ENCODE results near the gene ENTPD1. TPM values are rescaled to one million over a fixed set of nuclear protein-coding genes. Genes with fewer than 3 reads are reported as not detected.
"Not testable (repeated sequence)": the region's sequence is repeated elsewhere in the genome, so short reads cannot be mapped to it uniquely, and the experiment has no call there.

ENTPD1 gene
- total and polyA plus RNA-seq, 4 experiments from 2014 or later, result 1.2 to 1.9 (median 1.6) TPM

GRCh38 chr10:95896071-95896850, 140.3 kb downstream of the ENTPD1 start:
- peaks cover 53 to 77% of the 10 kb centered on the region in 2 donors for H3K36me3 Mint-ChIP-seq

DNA sequence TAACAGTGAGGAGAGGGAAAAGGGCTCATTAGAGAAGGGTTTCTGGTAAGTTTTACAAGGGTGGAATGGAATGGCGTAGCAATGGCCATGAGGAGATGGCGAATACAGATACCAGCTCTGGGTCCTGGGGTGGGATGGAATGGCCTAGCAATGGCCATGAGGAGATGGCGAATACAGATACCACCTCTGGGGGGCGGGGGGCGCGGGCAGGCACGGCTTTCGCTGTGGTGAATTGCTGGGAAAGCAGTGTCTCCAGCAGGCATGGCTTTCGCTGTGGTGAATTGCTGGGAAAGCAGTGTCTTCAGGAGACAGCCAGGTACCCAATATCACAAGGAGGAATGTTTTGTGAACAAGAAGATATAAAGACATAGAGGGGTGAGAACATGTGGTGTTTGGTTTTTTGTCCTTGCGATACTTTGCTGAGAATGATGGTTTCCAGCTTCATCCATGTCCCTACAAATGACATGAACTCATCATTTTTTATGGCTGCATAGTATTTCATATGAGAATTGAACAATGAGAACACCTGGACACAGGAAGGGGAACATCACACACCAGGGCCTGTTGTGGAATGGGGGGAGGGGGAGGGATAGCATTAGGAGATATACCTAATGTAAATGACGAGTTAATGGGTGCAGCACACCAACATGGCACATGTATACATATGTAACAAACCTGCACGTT, 150.1 kb downstream of the ENTPD1 start:
- H3K4me3 ChIP-seq (ENCODE audit: low read length in 2 of 2); H3K9me3 Mint-ChIP-seq; H3K4me1 ChIP-seq (ENCODE audit: insufficient read depth, low read length); DNase-seq; H3K36me3 Mint-ChIP-seq; POLR2A ChIA-PET (ENCODE audit: partially characterized antibody); H3K9me3 ChIP-seq (ENCODE audit: control insufficient read depth in 1 of 2, low read length in 2 of 2); H3K36me3 ChIP-seq (ENCODE audit: insufficient read depth, low read length); H3K27ac ChIP-seq (ENCODE audit: low read depth, low read length); H3K27me3 Mint-ChIP-seq; H3K27me3 ChIP-seq (ENCODE audit: insufficient read depth, low read length): not testable (repeated sequence)
- H3K4me1 Mint-ChIP-seq, result peaks cover 8 to 15% (median 12%) of the 10 kb centered on the region in 4 donors
- H3K27ac Mint-ChIP-seq, result peak overlapping the region in 2 of 7 donors; percentile 18 to 48
- H3K4me3 Mint-ChIP-seq, result peak overlapping the region in 3 of 8 donors; percentile 26 to 67 (median 48)
- intact Hi-C loops (cut with micrococcal nuclease), result loop anchor here (5.0 kb wide), 1 partner anchor 136 kb away; the partner anchor contains the start of gene CCNJ
- CTCF ChIA-PET (ENCODE audit: partially characterized antibody), result interaction anchor here (1.3 to 2.6 kb wide), 3 partner anchors 65 to 213 kb away, joined by 3 to 19 read pairs (median 3); partner anchors contain the start of gene TCTN3

More at GRCh38 chr10:95896071-95896850, 140.3 kb downstream of the ENTPD1 start:
- Mint-ChIP-seq H3K9me3 (no peaks in the 10 kb centered on the region), H3K4me3 (no peak overlapping the region), H3K4me1 (no peaks in the 10 kb centered on the region), H3K27ac (peak overlapping the region in 1 of 7 donors; percentile 13), H3K27me3 (no peaks in the 10 kb centered on the region)
- Histone ChIP-seq H3K4me1 (ENCODE audit: insufficient read depth, low read length) (no peaks in the 10 kb centered on the region), H3K9me3 (ENCODE audit: control insufficient read depth in 1 of 2, low read length in 2 of 2) (no peaks in the 10 kb centered on the region), H3K27ac (ENCODE audit: low read depth, low read length) (no peak overlapping the region), H3K27me3 (ENCODE audit: insufficient read depth, low read length) (no peaks in the 10 kb centered on the region), H3K4me3 (ENCODE audit: low read length in 2 of 2) (no peak overlapping the region), H3K36me3 (ENCODE audit: insufficient read depth, low read length) (no peaks in the 10 kb centered on the region)
- intact Hi-C loops (cut with micrococcal nuclease), result no loop called here
- DNase-seq, result no peak
- ChIA-PET CTCF (ENCODE audit: partially characterized antibody) (no interaction called here), POLR2A (ENCODE audit: partially characterized antibody) (no interaction called here)

DNA sequence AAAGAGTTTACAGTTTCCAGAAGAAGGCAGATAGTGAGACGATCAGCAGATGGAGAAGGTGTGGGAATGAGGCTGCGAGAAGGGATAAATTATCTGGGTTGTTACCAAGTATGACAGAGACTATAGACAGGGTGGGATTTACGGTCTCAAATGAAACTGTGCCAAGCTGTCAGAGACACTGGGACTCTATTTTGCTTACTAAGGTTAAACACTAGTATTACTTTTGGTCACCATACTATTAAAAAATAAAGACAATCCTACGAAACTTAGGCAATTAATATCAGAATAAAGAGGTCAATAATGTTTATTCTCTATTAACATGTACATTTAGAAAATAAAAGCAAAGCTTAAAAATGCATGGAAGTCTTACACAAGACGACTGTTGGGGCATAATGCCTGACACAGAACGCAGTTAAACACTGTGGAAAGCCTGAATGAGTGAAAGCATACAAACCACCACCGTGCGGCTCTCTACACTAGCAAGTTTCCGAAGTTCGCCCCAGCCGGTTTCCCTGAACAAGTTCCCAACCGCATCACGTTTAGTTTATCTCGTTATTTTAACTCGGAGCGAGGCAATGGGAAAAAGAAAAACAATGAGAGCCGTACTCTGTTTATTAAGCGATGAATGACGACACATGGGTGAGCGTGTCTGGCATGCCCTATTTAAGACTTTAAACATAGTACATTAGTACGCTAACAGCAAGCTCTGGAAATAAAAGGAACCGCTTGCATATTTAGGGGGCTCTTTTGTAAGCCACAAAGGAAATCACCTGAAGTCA, 150.9 kb downstream of the ENTPD1 start:
- DNase-seq, result peak in 2 of 5 donors; percentile 22 to 39
- no peaks in the 10 kb centered on the region for H3K9me3 Mint-ChIP-seq
- no peaks in the 10 kb centered on the region for H3K4me1 ChIP-seq (ENCODE audit: insufficient read depth, low read length)
- POLR2A ChIA-PET (ENCODE audit: partially characterized antibody), result interaction anchor here (0.5 to 1.8 kb wide), 6 partner anchors 136 to 257 kb away, joined by 3 to 16 read pairs (median 5); partner anchors contain the start of genes CCNJ, TCTN3 and ZNF518A
- peaks cover 3% of the 10 kb centered on the region for H3K36me3 ChIP-seq (ENCODE audit: insufficient read depth, low read length)
- peak overlapping the region; percentile 91 to 96 (median 93) for H3K4me3 Mint-ChIP-seq
- peaks cover 8 to 15% (median 12%) of the 10 kb centered on the region in 4 donors for H3K4me1 Mint-ChIP-seq
- no peaks in the 10 kb centered on the region for H3K27me3 ChIP-seq (ENCODE audit: insufficient read depth, low read length)
- H3K9me3 ChIP-seq (ENCODE audit: control insufficient read depth in 1 of 2, low read length in 2 of 2), result no peaks in the 10 kb centered on the region
- peaks cover 0 to 4% of the 10 kb centered on the region in 2 donors for H3K36me3 Mint-ChIP-seq
- peak overlapping the region; percentile 76 to 90 (median 83) for H3K27ac Mint-ChIP-seq
- H3K27me3 Mint-ChIP-seq, result no peaks in the 10 kb centered on the region
- intact Hi-C loops (cut with micrococcal nuclease), result loop anchor here (1.0 to 5.0 kb wide), 4 partner anchors 135 to 346 kb away; partner anchors contain the start of genes CCNJ, SORBS1 and ZNF518A
- CTCF ChIA-PET (ENCODE audit: partially characterized antibody), result interaction anchor here (0.6 to 2.6 kb wide), 6 partner anchors 33 to 213 kb away, joined by 3 to 19 read pairs (median 3); partner anchors contain the start of gene TCTN3
- H3K27ac ChIP-seq (ENCODE audit: low read depth, low read length), result peak overlapping the region; percentile 58
- H3K4me3 ChIP-seq (ENCODE audit: low read length in 2 of 2), result peak overlapping the region; percentile 73 to 86

DNA sequence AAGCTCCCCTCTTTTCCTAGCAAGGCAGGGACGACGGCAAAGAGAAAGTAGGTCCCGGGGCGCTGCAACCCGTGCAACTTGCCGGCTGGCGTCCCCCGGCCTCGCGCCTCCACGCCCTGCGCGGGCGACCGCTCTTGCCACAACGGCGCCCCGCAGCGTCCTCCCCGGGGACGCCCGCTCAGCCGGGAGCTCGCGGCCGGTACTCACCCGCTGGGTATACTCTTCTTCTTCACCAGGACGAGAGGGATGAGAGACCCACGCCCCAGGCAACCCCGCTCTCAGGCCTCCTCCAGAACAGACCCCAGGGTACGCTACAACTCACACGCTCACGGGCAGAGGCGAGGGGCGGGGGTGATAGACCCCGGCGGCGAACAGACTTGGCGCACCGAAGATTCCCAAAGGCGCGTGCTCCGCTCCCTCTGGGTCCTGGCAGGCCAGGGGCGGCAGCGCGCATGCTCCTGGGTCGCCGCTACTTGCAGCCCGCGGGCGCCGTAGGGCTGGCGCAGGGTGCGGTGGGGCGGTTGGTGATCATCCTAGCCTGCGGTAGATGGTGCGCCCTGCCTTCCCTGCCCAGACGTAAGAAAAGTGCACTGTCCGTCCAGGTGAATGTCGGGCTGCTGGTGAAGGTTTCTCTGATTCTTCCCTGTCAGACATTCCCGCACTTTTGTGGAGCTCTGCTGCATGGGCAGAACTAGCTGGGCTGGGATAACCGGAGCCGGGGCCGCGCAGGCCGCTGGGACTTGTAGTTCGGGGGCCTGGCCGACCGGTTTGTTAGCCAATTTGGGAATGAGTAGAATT, 151.7 kb downstream of the ENTPD1 start, which contains the start of gene CC2D2B:
Gene CC2D2B, plus strand, starts transcription at position 520 of the 798 bp plus-strand sequence. CDS start 3,349 bp downstream, outside the sequence.
- Histone ChIP-seq H3K36me3 (ENCODE audit: insufficient read depth, low read length) (peaks cover 3% of the 10 kb centered on the region), H3K4me3 (ENCODE audit: low read length in 2 of 2) (peak within 1 kb of the TSS; percentile 73 to 86)

DNA sequence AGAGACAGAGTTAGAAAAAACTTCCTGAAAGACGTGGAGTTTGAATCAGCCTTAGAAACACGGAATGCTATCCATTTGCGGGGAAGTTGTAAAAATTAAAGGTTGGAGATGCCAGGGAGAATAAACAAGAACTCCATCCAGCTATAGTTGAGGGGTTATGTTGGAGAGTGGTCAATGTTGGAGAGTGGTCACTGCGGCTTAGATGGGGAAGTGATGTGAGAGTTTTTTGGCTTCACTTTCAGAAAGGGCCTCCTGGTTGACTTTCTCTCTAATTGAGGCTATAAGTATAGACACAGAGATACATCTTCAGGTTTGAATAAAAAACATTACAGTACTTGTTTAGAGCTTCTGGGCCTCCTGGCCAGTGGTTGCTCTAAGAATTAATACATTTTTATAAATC, 152.5 kb downstream of the ENTPD1 start:
- H3K9me3 ChIP-seq (ENCODE audit: control insufficient read depth in 1 of 2, low read length in 2 of 2), result no peaks in the 10 kb centered on the region
- Mint-ChIP-seq H3K27ac (peak overlapping the region in 2 of 7 donors; percentile 76 to 89), H3K36me3 (peaks cover 0 to 3% of the 10 kb centered on the region in 2 donors), H3K4me1 (peaks cover 8 to 15% (median 12%) of the 10 kb centered on the region in 4 donors), H3K4me3 (peak overlapping the region; percentile 63 to 96 (median 92)), H3K27me3 (no peaks in the 10 kb centered on the region), H3K9me3 (no peaks in the 10 kb centered on the region)
- DNase-seq, result no peak
- no peaks in the 10 kb centered on the region for H3K4me1 ChIP-seq (ENCODE audit: insufficient read depth, low read length)
- no peaks in the 10 kb centered on the region for H3K27me3 ChIP-seq (ENCODE audit: insufficient read depth, low read length)
- no peaks in the 10 kb centered on the region for H3K36me3 ChIP-seq (ENCODE audit: insufficient read depth, low read length)
- ChIA-PET CTCF (ENCODE audit: partially characterized antibody) (interaction anchor here (2.6 kb wide), 1 partner anchor 215 kb away, joined by 19 read pairs; the partner anchor contains the start of gene TCTN3), POLR2A (ENCODE audit: partially characterized antibody) (interaction anchor here (1.3 to 1.8 kb wide), 3 partner anchors 135 to 222 kb away, joined by 3 to 16 read pairs (median 9); partner anchors contain the start of genes CCNJ and ZNF518A)
- no peak overlapping the region for H3K4me3 ChIP-seq (ENCODE audit: low read length in 2 of 2)
- intact Hi-C loops (cut with micrococcal nuclease), result loop anchor here (2.0 to 5.0 kb wide), 2 partner anchors 134 to 182 kb away; partner anchors contain the start of gene CCNJ
- no peak overlapping the region for H3K27ac ChIP-seq (ENCODE audit: low read depth, low read length)

More for the DNA sequence above, 151.7 kb downstream of the ENTPD1 start, which contains the start of gene CC2D2B:
- peak within 1 kb of the TSS; percentile 76 to 91 (median 88) for H3K27ac Mint-ChIP-seq
- Histone ChIP-seq H3K4me1 (ENCODE audit: insufficient read depth, low read length) (no peaks in the 10 kb centered on the region), H3K27ac (ENCODE audit: low read depth, low read length) (peak within 1 kb of the TSS; percentile 58), H3K27me3 (ENCODE audit: insufficient read depth, low read length) (no peaks in the 10 kb centered on the region), H3K9me3 (ENCODE audit: control insufficient read depth in 1 of 2, low read length in 2 of 2) (no peaks in the 10 kb centered on the region)
- peak; percentile 46 to 63 (median 55) for DNase-seq
- CTCF ChIA-PET (ENCODE audit: partially characterized antibody), result interaction anchor here (0.6 to 2.6 kb wide), 5 partner anchors 33 to 214 kb away, joined by 3 to 19 read pairs (median 3); partner anchors contain the start of gene TCTN3
- no peaks in the 10 kb centered on the region for H3K27me3 Mint-ChIP-seq
- peak within 1 kb of the TSS; percentile 91 to 96 (median 93) for H3K4me3 Mint-ChIP-seq
- intact Hi-C loops (cut with micrococcal nuclease), result loop anchor here (1.0 to 5.0 kb wide), 5 partner anchors 135 to 346 kb away; partner anchors contain the start of genes CCNJ, SORBS1 and ZNF518A
- H3K4me1 Mint-ChIP-seq, result peaks cover 8 to 15% (median 12%) of the 10 kb centered on the region in 4 donors
- H3K36me3 Mint-ChIP-seq, result peaks cover 0 to 3% of the 10 kb centered on the region in 2 donors
- POLR2A ChIA-PET (ENCODE audit: partially characterized antibody), result interaction anchor here (0.5 to 1.8 kb wide), 6 partner anchors 135 to 257 kb away, joined by 3 to 16 read pairs (median 5); partner anchors contain the start of genes CCNJ, TCTN3 and ZNF518A
- no peaks in the 10 kb centered on the region for H3K9me3 Mint-ChIP-seq

DNA sequence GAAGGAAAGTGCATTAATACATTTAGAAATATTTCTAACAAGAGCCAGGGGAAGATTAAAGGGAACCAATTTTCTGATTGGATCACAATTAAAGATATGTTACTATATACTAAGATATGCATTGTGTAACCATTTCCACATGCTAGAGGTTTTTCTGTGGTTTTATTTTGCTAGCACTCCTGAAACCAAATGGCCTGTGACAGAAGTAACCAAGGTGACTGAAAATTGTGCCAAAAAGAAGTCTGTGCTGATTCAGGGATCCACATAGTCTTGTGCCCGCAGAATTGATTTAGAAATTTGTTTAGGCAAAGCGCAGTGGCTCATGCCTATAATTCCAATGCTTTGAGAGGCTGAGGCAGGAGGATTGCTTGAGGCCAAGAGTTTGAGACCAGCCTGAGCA, 153.6 kb downstream of the ENTPD1 start:
- Mint-ChIP-seq H3K4me1 (peaks cover 8 to 15% (median 12%) of the 10 kb centered on the region in 4 donors), H3K36me3 (peaks cover 0 to 3% of the 10 kb centered on the region in 2 donors), H3K4me3 (no peak overlapping the region), H3K9me3 (no peaks in the 10 kb centered on the region), H3K27ac (no peak overlapping the region), H3K27me3 (peaks cover 3 to 4% of the 10 kb centered on the region in 2 donors)
- no peaks in the 10 kb centered on the region for H3K9me3 ChIP-seq (ENCODE audit: control insufficient read depth in 1 of 2, low read length in 2 of 2)
- H3K4me1 ChIP-seq (ENCODE audit: insufficient read depth, low read length), result no peaks in the 10 kb centered on the region
- intact Hi-C loops (cut with micrococcal nuclease), result loop anchor here (2.0 to 5.0 kb wide), 2 partner anchors 133 to 181 kb away; partner anchors contain the start of gene CCNJ
- DNase-seq, result no peak
- H3K27me3 ChIP-seq (ENCODE audit: insufficient read depth, low read length), result no peaks in the 10 kb centered on the region
- ChIA-PET CTCF (ENCODE audit: partially characterized antibody) (no interaction called here), POLR2A (ENCODE audit: partially characterized antibody) (no interaction called here)
- no peaks in the 10 kb centered on the region for H3K36me3 ChIP-seq (ENCODE audit: insufficient read depth, low read length)
- H3K27ac ChIP-seq (ENCODE audit: low read depth, low read length), result no peak overlapping the region
- H3K4me3 ChIP-seq (ENCODE audit: low read length in 2 of 2), result no peak overlapping the region

Measured in CD4-positive, alpha-beta memory T cell (primary cell).